Upper lobe of left lung (tissue), 6 donors: ENCODE results near the gene FBL. TPM values are rescaled to one million over a fixed set of nuclear protein-coding genes. Genes with fewer than 3 reads are reported as not detected.
A peak's percentile ranks its signal among the peaks of the same experiment; 100 is the strongest.
"Not testable (repeated sequence)": the region's sequence is repeated elsewhere in the genome, so short reads cannot be mapped to it uniquely, and the experiment has no call there.

ENCODE experiments used
- ATAC-seq, 2 donors: fragments of 200-7000 bp; cut with Tn5 transposase; one replicate each; pipeline ENCODE4 v1.9.1; 2022; ENCODE audit warnings: mild to moderate bottlenecking in 2 of 2, moderate library complexity in 2 of 2; ENCODE audit not compliant: low FRiP score in 2 of 2
- DNase-seq, 2 donors: peaks; one replicate each; pipeline ENCODE4 v3.0.0-alpha.2; 2019 to 2020
- H3K27ac ChIP-seq, 4 donors: fragments of 200-600 bp; sonication (generic); one replicate each; pipeline ENCODE4 v1.5.1; 2016 to 2019
- H3K27me3 ChIP-seq, 4 donors: fragments of 200-600 bp; sonication (generic); one replicate each; pipeline ENCODE4 v1.5.1; 2017 to 2019
- H3K36me3 ChIP-seq, 4 donors: fragments of 200-600 bp; sonication (generic); one replicate each; pipeline ENCODE4 v1.5.1; 2016 to 2019
- H3K4me1 ChIP-seq, 4 donors: fragments of 200-600 bp; sonication (generic); one replicate each; pipeline ENCODE4 v1.5.1; 2018 to 2019
- H3K4me3 ChIP-seq, 4 donors: fragments of 200-600 bp; sonication (generic); one replicate each; pipeline ENCODE4 v1.5.1; 2017 to 2019; ENCODE audit warnings: mild to moderate bottlenecking in 2 of 4, moderate library complexity in 1 of 4
- H3K9me3 ChIP-seq, 4 donors: fragments of 200-600 bp; sonication (generic); one replicate each; pipeline ENCODE4 v1.5.1; 2018 to 2019
- CTCF ChIP-seq, 6 experiments: fragments of 450-650 bp in 4 of 6; fragments of 200-600 bp in 2 of 6; sonication (generic) in 2 of 6; IDR thresholded peaks; one replicate each; pipeline ENCODE4 v1.5.1; 2016 to 2019; ENCODE audit warnings: antibody characterized with exemption in 6 of 6
- EP300 ChIP-seq, 4 donors: sonication (generic); formaldehyde crosslinking; IDR thresholded peaks; one replicate each; pipeline ENCODE4 v1.5.1; 2017; ENCODE audit warnings: antibody characterized with exemption in 4 of 4, control low read depth in 2 of 4
- POLR2A ChIP-seq, 4 donors: fragments of 450-650 bp; IDR thresholded peaks; one replicate each; pipeline ENCODE4 v1.5.1; 2016 to 2017; ENCODE audit warnings: antibody characterized with exemption in 4 of 4, mild to moderate bottlenecking in 2 of 4
- POLR2AphosphoS5 ChIP-seq, 2 donors: sonication (generic); formaldehyde crosslinking; IDR thresholded peaks; one replicate each; pipeline ENCODE4 v1.5.1; 2017; ENCODE audit warnings: antibody characterized with exemption in 2 of 2
- WGBS, 2 donors: methylation state at CpG; one replicate each; pipeline ENCODE4 v1.1.5; 2017 to 2018; 5-methylcytosine and 5-hydroxymethylcytosine counted together
- total RNA-seq, 6 donors: library from RNA; depleted of rRNA in 4 of 6; stranded (reverse); fragments of >200 nt in 4 of 6; gene quantifications; one replicate each; pipeline versions ENCODE4 v1.1.0 to v1.2.1, GENCODE V29; 2016 to 2021
- donor health status: DM: no; HTN: no; CAD: no; lungs with moderate emphysema.
- donor health status: DM: no; HTN: yes; CAD: no; lungs with severe emphysema.

FBL gene
- total RNA-seq, 6 donors from 2014 or later: 75.4 to 143 (median 110) TPM

DNA sequence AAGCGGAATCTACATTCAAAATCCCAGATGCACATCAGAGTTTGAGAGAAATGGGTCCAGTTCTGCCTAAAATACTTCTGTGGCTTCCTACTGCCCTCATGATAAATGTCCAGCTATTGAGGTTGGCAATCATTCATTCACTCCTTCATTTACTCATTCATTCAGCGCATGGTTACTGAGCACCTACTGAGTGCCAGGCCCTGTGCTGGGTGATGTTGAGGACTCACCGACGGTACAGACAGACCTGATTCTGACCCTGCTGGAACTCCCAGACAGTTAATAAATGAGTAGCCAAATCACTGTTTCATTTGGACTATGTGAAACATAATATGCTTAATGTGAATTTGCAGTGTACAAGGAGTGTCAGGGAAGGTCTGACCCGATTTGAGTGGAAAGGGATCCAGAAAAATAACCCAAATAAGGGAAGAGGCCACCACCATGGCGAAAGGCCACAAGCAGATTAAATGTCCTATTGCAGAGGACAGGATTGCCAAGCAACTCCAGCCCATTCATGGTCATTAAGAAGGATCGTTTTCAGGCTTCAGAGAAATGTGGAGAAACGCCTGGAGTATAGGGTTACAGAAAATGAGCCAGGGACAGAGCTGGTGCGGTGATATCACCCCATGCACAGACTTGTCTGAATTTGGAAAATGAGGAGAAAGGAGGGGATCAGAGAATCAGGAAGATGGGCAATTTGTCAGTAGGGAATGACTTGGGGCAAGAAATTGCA is 32.8 kb downstream of the FBL start:
- Histone ChIP-seq H3K27ac (no peak overlapping the region), H3K36me3 (peaks cover 0 to 8% (median 0%) of the 10 kb centered on the region in 4 donors), H3K4me1 (no peaks in the 10 kb centered on the region), H3K9me3 (no peaks in the 10 kb centered on the region), H3K27me3 (no peaks in the 10 kb centered on the region), H3K4me3 (no peak overlapping the region)
- TF ChIP-seq POLR2AphosphoS5 (IDR thresholded peaks at IDR 0.05): no peak
- no peak for TF ChIP-seq EP300 (IDR thresholded peaks at IDR 0.05)
- TF ChIP-seq POLR2A (IDR thresholded peaks at IDR 0.05): no peak
- no peak for DNase-seq
- ATAC-seq: no peak
- 80 to 84% methylated on average over 9 of the region's 9 CpGs for WGBS, 2 donors

- 95 to 97% methylated on average over 4 of the region's 4 CpGs for WGBS, 2 donors
- ATAC-seq: no peak
- no peaks in the 10 kb centered on the region for H3K9me3 ChIP-seq
- no peak for DNase-seq
- no peak overlapping the region for H3K4me3 ChIP-seq
- H3K36me3 ChIP-seq: no peaks in the 10 kb centered on the region
- H3K4me1 ChIP-seq: no peaks in the 10 kb centered on the region
- H3K27ac ChIP-seq: no peak overlapping the region
- H3K27me3 ChIP-seq: no peaks in the 10 kb centered on the region
- no peak for TF ChIP-seq EP300 (IDR thresholded peaks at IDR 0.05)
- no peak for TF ChIP-seq POLR2AphosphoS5 (IDR thresholded peaks at IDR 0.05)
- TF ChIP-seq POLR2A (IDR thresholded peaks at IDR 0.05): no peak
- TF ChIP-seq CTCF (IDR thresholded peaks at IDR 0.05): no peak
These were observed 35.1 kb downstream of the FBL start for GRCh38 chr19:39811064-39811463.

DNA sequence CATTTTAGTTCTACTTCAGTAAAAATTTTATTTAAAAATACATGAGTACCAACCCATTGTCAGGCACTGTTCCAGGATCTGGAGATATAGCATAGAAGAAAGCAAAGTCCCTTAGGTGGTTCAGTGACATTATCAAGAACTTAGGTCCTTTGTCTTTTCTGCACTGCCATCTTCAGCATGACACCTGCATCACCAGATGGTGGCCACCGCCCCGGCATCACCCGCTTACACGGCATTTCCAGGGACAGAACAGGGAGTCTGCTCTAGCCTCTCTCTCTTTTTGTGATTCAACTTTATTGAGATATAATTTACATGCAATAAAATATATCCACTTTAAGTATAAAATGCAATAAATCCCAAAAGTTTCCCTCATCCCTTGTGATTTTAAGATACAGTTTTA is 35.8 kb downstream of the FBL start:
- no peak overlapping the region for H3K4me3 ChIP-seq
- DNase-seq (peak in 1 of 2 donors; percentile 22), ATAC-seq (no peak)
- TF ChIP-seq EP300 (IDR thresholded peaks at IDR 0.05) (no peak), POLR2A (IDR thresholded peaks at IDR 0.05) (no peak), POLR2AphosphoS5 (IDR thresholded peaks at IDR 0.05) (no peak), CTCF (IDR thresholded peaks at IDR 0.05) (no peak)
- 89 to 94% methylated on average over 4 of the region's 4 CpGs for WGBS, 2 donors
- H3K9me3 ChIP-seq: no peaks in the 10 kb centered on the region
- no peaks in the 10 kb centered on the region for H3K4me1 ChIP-seq
- no peaks in the 10 kb centered on the region for H3K36me3 ChIP-seq
- no peak overlapping the region for H3K27ac ChIP-seq
- H3K27me3 ChIP-seq: no peaks in the 10 kb centered on the region

- H3K27me3 ChIP-seq: no peaks in the 10 kb centered on the region
- TF ChIP-seq CTCF (IDR thresholded peaks at IDR 0.05) (no peak), POLR2A (IDR thresholded peaks at IDR 0.05) (no peak), POLR2AphosphoS5 (IDR thresholded peaks at IDR 0.05) (no peak), EP300 (IDR thresholded peaks at IDR 0.05) (no peak)
These were observed 36.8 kb downstream of the FBL start for GRCh38 chr19:39809368-39809767.

DNA sequence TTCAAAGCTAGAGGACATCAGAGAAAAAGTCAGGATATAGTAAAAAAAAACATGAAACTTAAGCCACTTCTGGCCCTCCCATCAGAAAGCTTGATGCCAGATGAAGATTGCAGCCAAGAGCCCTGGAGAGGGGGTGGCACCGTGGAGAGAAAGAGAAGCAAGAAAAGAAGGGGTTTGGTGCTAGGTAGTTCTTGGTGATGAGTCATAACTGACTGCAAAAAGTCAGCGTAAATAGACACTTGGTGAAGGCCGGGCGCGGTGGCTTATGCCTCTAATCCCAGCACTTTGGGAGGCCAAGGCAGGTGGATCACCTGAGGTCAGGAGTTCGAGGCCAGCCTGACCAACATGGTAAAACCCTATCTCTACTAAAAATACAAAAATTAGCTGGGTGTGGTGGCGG is 37.5 kb downstream of the FBL start:
- WGBS, 2 donors: 88% methylated on average over 7 of the region's 7 CpGs
- not testable (repeated sequence) for H3K4me1 ChIP-seq, H3K9me3 ChIP-seq, H3K27ac ChIP-seq, H3K4me3 ChIP-seq, ATAC-seq, DNase-seq, H3K36me3 ChIP-seq, H3K27me3 ChIP-seq

More at GRCh38 chr19:39809368-39809767, 36.8 kb downstream of the FBL start:
- Histone ChIP-seq H3K4me3 (no peak overlapping the region), H3K9me3 (no peaks in the 10 kb centered on the region), H3K4me1 (no peaks in the 10 kb centered on the region), H3K36me3 (no peaks in the 10 kb centered on the region), H3K27ac (no peak overlapping the region)
- no peak for ATAC-seq
- DNase-seq: no peak
- 92 to 95% methylated on average over 4 of the region's 4 CpGs for WGBS, 2 donors

DNA sequence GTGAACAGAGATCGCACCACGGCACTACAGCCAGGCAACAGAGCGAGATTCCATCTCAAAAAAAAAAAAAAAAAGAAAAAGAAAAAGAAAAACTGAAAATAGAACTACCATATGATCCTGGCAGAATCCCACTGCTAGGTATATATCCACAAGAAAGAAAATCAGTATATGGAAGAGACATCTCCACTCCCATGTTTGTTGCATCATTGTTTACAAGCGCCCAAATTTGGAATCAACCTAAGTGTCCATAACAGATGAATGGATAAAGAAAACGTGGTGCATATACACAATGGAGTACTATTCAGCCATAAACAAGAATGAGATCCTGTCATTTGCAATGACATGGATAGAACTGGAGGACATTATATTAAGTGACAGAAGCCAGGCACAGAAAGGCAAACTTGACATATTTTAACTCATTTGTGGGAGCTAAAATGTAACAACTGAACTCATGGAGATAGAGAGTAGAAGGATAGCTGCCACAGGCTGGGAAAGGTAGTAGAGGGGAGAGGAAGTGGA is 38.3 kb downstream of the FBL start:
- TF ChIP-seq POLR2A (IDR thresholded peaks at IDR 0.05): no peak
- TF ChIP-seq EP300 (IDR thresholded peaks at IDR 0.05): no peak
- TF ChIP-seq POLR2AphosphoS5 (IDR thresholded peaks at IDR 0.05): no peak
- TF ChIP-seq CTCF (IDR thresholded peaks at IDR 0.05): no peak
- DNase-seq: no peak
- WGBS, 2 donors: 82 to 84% methylated on average over 5 of the region's 5 CpGs
- H3K4me1 ChIP-seq: no peaks in the 10 kb centered on the region
- no peaks in the 10 kb centered on the region for H3K27me3 ChIP-seq
- H3K9me3 ChIP-seq: no peaks in the 10 kb centered on the region
- H3K4me3 ChIP-seq: no peak overlapping the region
- H3K27ac ChIP-seq: no peak overlapping the region
- no peak for ATAC-seq
- H3K36me3 ChIP-seq: no peaks in the 10 kb centered on the region
